HepG2 (cell line): ENCODE measurements around the gene CLPX. TPM values are rescaled to one million over a fixed set of nuclear protein-coding genes. Genes with fewer than 3 reads are reported as not detected.
A peak's percentile ranks its signal among the peaks of the same experiment; 100 is the strongest.

Experiments
- ASH2L ChIP-seq: fragments of 300-600, 200-600 bp; sonication (generic); IDR thresholded peaks from 2 replicates; pipeline ENCODE4 v1.7.0; 2017; ENCODE audit warnings: low read depth, mild to moderate bottlenecking, moderate library complexity, mixed read lengths, low read length; ENCODE audit not compliant: insufficient read length
- DPF2 ChIP-seq: sonication (generic); formaldehyde crosslinking; IDR thresholded peaks from 2 replicates; pipeline ENCODE4 v1.4.0; 2020; ENCODE audit warnings: mild to moderate bottlenecking, low read depth, missing genetic modification reagents, borderline replicate concordance
- FUBP1 ChIP-seq: sonication (generic); formaldehyde crosslinking; IDR thresholded peaks from 2 replicates; pipeline ENCODE4 v1.5.1; 2020; ENCODE audit warnings: missing genetic modification reagents, mild to moderate bottlenecking, borderline replicate concordance
- GATA4 ChIP-seq: sonication (generic); IDR thresholded peaks from 2 replicates; pipeline ENCODE4 v1.6.1; 2016; ENCODE audit warnings: antibody characterized with exemption, low read depth, borderline replicate concordance
- GATAD2A ChIP-seq: IDR thresholded peaks from 2 replicates; pipeline ENCODE4 v1.6.1; 2016
- HHEX ChIP-seq: IDR thresholded peaks from 2 replicates; pipeline ENCODE4 v1.6.1; 2016; ENCODE audit warnings: control low read depth
- HMGA1 ChIP-seq: sonication (generic); formaldehyde crosslinking; conservative IDR thresholded peaks from 2 replicates; pipeline ENCODE4 v1.4.0; 2020; ENCODE audit warnings: missing genetic modification reagents
- IKZF1 ChIP-seq: fragments of 450-650 bp; IDR thresholded peaks from 2 replicates; pipeline ENCODE4 v1.7.1; 2016
- IKZF4 ChIP-seq: sonication (generic); formaldehyde crosslinking; IDR thresholded peaks from 2 replicates; pipeline ENCODE4 v1.5.1; 2020; ENCODE audit warnings: borderline replicate concordance, mild to moderate bottlenecking, low read depth, missing genetic modification reagents; ENCODE audit errors: not compliant biosample characterization
- JUN ChIP-seq: sonication (generic); formaldehyde crosslinking; IDR thresholded peaks from 2 replicates; pipeline ENCODE4 v1.4.0; 2020; ENCODE audit warnings: mild to moderate bottlenecking, missing genetic modification reagents
- KDM4B ChIP-seq: sonication (generic); formaldehyde crosslinking; IDR thresholded peaks from 2 replicates; pipeline ENCODE4 v1.4.0; 2020; ENCODE audit warnings: missing genetic modification reagents
- LRRFIP1 ChIP-seq: sonication (generic); formaldehyde crosslinking; conservative IDR thresholded peaks from 2 replicates; pipeline ENCODE4 v1.4.0; 2020; ENCODE audit warnings: missing genetic modification reagents
- MIXL1 ChIP-seq: IDR thresholded peaks from 2 replicates; pipeline ENCODE4 v1.6.1; 2016
- NR2F6 ChIP-seq, 2 experiments: IDR thresholded peaks; 2 replicates each; pipeline ENCODE4 v1.6.1; 2016; ENCODE audit warnings: antibody characterized with exemption in 1 of 2, mild to moderate bottlenecking in 1 of 2
- PCBP2 ChIP-seq: fragments of 200-400 bp; formaldehyde crosslinking; optimal IDR thresholded peaks from 2 replicates; pipeline ENCODE3; 2018; ENCODE audit warnings: low read length, low read depth; ENCODE audit not compliant: poor library complexity, severe bottlenecking
- SYNCRIP ChIP-seq: fragments of 200-400 bp; formaldehyde crosslinking; IDR thresholded peaks from 2 replicates; pipeline ENCODE4 v1.6.1; 2018; ENCODE audit warnings: mild to moderate bottlenecking, low read depth, low read length; ENCODE audit not compliant: insufficient read depth
- TCF12 ChIP-seq, 2 experiments: fragments of 450-650 bp in 1 of 2; sonication (generic) in 1 of 2; formaldehyde crosslinking in 1 of 2; IDR thresholded peaks; 2 replicates each; pipeline versions ENCODE4 v1.6.1 to v1.8.0; 2017 to 2022; ENCODE audit warnings: antibody characterized with exemption in 1 of 2, mild to moderate bottlenecking in 1 of 2, missing genetic modification reagents in 1 of 2, moderate library complexity in 1 of 2
- WIZ ChIP-seq: sonication (generic); formaldehyde crosslinking; IDR thresholded peaks from 2 replicates; pipeline ENCODE4 v1.5.1; 2020; ENCODE audit warnings: mild to moderate bottlenecking, missing genetic modification reagents
- ZBTB14 ChIP-seq: sonication (generic); formaldehyde crosslinking; IDR thresholded peaks from 2 replicates; pipeline ENCODE4 v1.4.0; 2020; ENCODE audit warnings: missing genetic modification reagents
- ZBTB42 ChIP-seq: sonication (generic); formaldehyde crosslinking; IDR thresholded peaks from 2 replicates; pipeline ENCODE4 v1.5.0; 2020; ENCODE audit warnings: mild to moderate bottlenecking, missing genetic modification reagents
- ZKSCAN1 ChIP-seq: fragments of 150-350 bp; IDR thresholded peaks from 2 replicates; pipeline ENCODE4 v1.6.1; 2014; ENCODE audit warnings: low read length
- ZNF274 ChIP-seq: sonication (generic); formaldehyde crosslinking; IDR thresholded peaks from 2 replicates; pipeline ENCODE4 v1.5.1; 2020; ENCODE audit warnings: mild to moderate bottlenecking, missing genetic modification reagents
- ZNF33B ChIP-seq: sonication (generic); formaldehyde crosslinking; IDR thresholded peaks from 2 replicates; pipeline ENCODE4 v1.5.1; 2020; ENCODE audit warnings: mild to moderate bottlenecking, missing genetic modification reagents
- ZNF44 ChIP-seq: sonication (generic); formaldehyde crosslinking; IDR thresholded peaks from 2 replicates; pipeline ENCODE4 v1.5.1; 2020; ENCODE audit warnings: mild to moderate bottlenecking, missing genetic modification reagents
- ZNF740 ChIP-seq: sonication (generic); formaldehyde crosslinking; IDR thresholded peaks from 2 replicates; pipeline ENCODE4 v1.4.0; 2020; ENCODE audit warnings: missing genetic modification reagents
- ZNF879 ChIP-seq: sonication (generic); formaldehyde crosslinking; IDR thresholded peaks from 2 replicates; pipeline ENCODE4 v1.8.1; 2023; ENCODE audit warnings: missing genetic modification reagents
- ZNF891 ChIP-seq: sonication (generic); formaldehyde crosslinking; IDR thresholded peaks from 2 replicates; pipeline ENCODE4 v1.5.0; 2020; ENCODE audit warnings: mild to moderate bottlenecking, missing genetic modification reagents
- ZZZ3 ChIP-seq: sonication (generic); formaldehyde crosslinking; IDR thresholded peaks from 2 replicates; pipeline ENCODE4 v1.4.0; 2020; ENCODE audit warnings: missing genetic modification reagents, mild to moderate bottlenecking, borderline replicate concordance
- polyA plus RNA-seq, 8 experiments: library from polyadenylated mRNA; depleted of rRNA in 3 of 8; stranded (reverse) in 7 of 8; unstranded in 1 of 8; fragments of >200 nt; fragmentation: Illumina TruSeq in 4 of 8; extraction: Trizol in 4 of 8; gene quantifications; 2 replicates each; pipeline versions ENCODE4 v1.2.1 to v1.2.3, GENCODE V29; 2011 to 2016; ENCODE audit warnings: low read depth in 4 of 8, missing spikeins in 1 of 8, mixed read lengths in 1 of 8; ENCODE audit not compliant: insufficient read depth in 1 of 8
- total RNA-seq, 5 experiments: library from RNA; depleted of rRNA; stranded (reverse); fragments of >200 nt; fragmentation: Illumina TruSeq; extraction: Trizol; gene quantifications; 2 replicates each; pipeline ENCODE4 v1.2.3, GENCODE V29; 2016; ENCODE audit warnings: low read depth in 1 of 5

Gene CLPX
- total and polyA plus RNA-seq, 2 of the 13 experiments (the other 11 are each of a cell fraction or from before 2014, with no cell fraction given), result 33.9 to 61.3 TPM

- TF ChIP-seq PCBP2 (no peak), KDM4B (CRISPR knock-in tag) (no peak), HMGA1 (CRISPR knock-in tag) (no peak), WIZ (CRISPR knock-in tag) (no peak), ZNF891 (no peak), ASH2L (peak; percentile 10), ZNF740 (CRISPR knock-in tag) (no peak), GATAD2A (peak; percentile 83), IKZF1 (no peak), IKZF4 (CRISPR knock-in tag) (no peak), ZKSCAN1 (no peak), NR2F6 (IDR thresholded peaks at IDR 0.05) (no peak; the same call in 1 of the 2 replicates), NR2F6 (CRISPR knock-in tag; IDR thresholded peaks at IDR 0.05) (peak; percentile 69; the same call in 1 of the 2 replicates), FUBP1 (CRISPR knock-in tag) (no peak), ZBTB42 (no peak), ZNF274 (CRISPR knock-in tag) (no peak), TCF12 (IDR thresholded peaks at IDR 0.05) (no peak), TCF12 (CRISPR knock-in tag; IDR thresholded peaks at IDR 0.05) (no peak), MIXL1 (peak; percentile 63), GATA4 (no peak), JUN (CRISPR knock-in tag) (no peak), SYNCRIP (no peak), ZBTB14 (CRISPR knock-in tag) (no peak), LRRFIP1 (CRISPR knock-in tag) (no peak), ZNF879 (CRISPR knock-in tag) (no peak), ZNF44 (CRISPR knock-in tag) (no peak), DPF2 (peak; percentile 67; the same call in 1 of the 2 replicates), ZZZ3 (no peak), ZNF33B (no peak), HHEX (CRISPR knock-in tag) (0 out of 2 replicates have a peak, but pooled peaks have one; percentile 31)
Measured at GRCh38 chr15:65171428-65171827, 13.7 kb downstream of the CLPX start (continued).
